H7 (cell line): ENCODE results near the gene ERAP2. TPM values are rescaled to one million over a fixed set of nuclear protein-coding genes. Genes with fewer than 3 reads are reported as not detected.

ENCODE experiments used
- DNase-seq: peaks from one replicate; pipeline ENCODE4 v3.0.0; 2012
- H3K27me3 ChIP-seq: 2 replicates; pipeline ENCODE4 v1.6.0; 2011; ENCODE audit warnings: mild to moderate bottlenecking, low read length; ENCODE audit not compliant: control insufficient read depth, insufficient read depth
- H3K36me3 ChIP-seq: replicated peaks from 2 replicates; pipeline ENCODE4 v1.5.1; 2011; ENCODE audit warnings: low read length; ENCODE audit not compliant: control insufficient read depth, insufficient read depth
- H3K4me3 ChIP-seq: 2 replicates; pipeline ENCODE4 v1.5.1; 2011; ENCODE audit warnings: low read depth, mild to moderate bottlenecking, control low read depth, low read length, moderate library complexity; ENCODE audit not compliant: insufficient read depth
- total RNA-seq: library from RNA; depleted of rRNA; stranded (reverse); fragments of >200 nt; shearing (Covaris generic); gene quantifications from 2 replicates; pipeline ENCODE4 v1.2.3, GENCODE V29; 2014

ERAP2 gene
- total RNA-seq, 1 experiment from 2014 or later: not detected

DNA sequence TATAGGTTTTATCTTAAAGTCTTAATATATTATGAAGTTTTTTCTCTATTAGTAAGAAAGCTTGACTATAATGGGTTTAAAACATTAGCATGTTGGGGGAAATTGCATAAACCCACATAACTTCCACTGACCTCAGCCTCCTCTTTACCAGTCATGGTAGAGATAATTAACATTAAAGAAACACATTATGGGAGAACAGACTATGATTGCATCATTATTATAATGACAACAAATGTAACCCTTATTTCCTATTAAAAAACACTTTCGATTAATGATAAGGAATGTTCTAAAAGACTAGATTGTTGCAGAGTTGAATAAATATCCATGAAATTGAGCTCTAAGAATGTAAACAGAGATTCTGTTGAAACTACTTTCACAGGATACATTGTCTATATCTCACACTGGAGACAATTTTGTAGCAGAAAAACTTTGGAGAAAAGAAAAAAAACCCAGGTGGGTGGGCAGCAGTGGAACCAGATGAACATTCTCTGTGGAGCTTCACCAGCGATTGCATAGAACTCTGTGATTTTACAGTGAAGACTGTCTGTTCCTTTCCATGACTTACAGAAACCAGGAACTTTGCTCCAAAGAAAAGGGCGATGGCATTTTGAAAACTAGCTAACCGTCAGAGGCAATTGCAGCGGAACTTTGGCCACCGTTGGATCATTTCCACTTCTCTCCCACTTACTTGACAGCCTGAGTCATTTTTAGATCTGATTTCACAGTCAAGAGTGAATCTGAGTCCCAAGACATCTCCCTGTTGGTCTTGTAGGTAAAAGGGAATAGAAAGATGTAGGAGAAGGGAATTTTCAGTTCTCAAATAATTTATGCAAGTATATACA, 21.0 kb upstream of the ERAP2 start:
- Histone ChIP-seq H3K36me3 (no peaks in the 10 kb centered on the region), H3K27me3 (no peaks in the 10 kb centered on the region), H3K4me3 (no peak overlapping the region)
- DNase-seq: no peak

GRCh38 chr5:96856371-96856770, 19.9 kb upstream of the ERAP2 start:
- Histone ChIP-seq H3K36me3 (no peaks in the 10 kb centered on the region), H3K27me3 (no peaks in the 10 kb centered on the region), H3K4me3 (no peak overlapping the region)
- no peak for DNase-seq

DNA sequence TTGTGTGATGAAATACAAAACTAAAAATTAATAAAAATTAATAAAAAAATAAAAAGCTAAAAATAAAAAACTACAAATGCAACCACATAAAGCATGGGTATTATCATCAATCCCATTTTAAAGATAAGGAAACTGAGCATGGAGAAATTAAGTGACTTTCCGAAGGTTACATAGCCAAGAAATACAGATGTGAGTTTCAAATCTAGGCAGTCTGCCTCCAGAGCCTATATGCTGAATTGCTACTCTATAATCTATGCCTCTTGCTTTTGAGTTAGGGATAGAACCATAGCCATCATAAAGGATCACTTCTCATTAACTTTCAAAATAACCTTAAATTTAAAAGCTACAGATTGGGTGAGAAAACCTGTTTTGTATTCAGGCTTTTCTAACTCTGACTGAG, 18.8 kb upstream of the ERAP2 start:
- H3K36me3 ChIP-seq: no peaks in the 10 kb centered on the region
- DNase-seq: no peak
- H3K27me3 ChIP-seq: no peaks in the 10 kb centered on the region
- H3K4me3 ChIP-seq: no peak overlapping the region

GRCh38 chr5:96857924-96858323, 18.4 kb upstream of the ERAP2 start:
- Histone ChIP-seq H3K27me3 (no peaks in the 10 kb centered on the region), H3K36me3 (no peaks in the 10 kb centered on the region), H3K4me3 (no peak overlapping the region)
- no peak for DNase-seq

DNA sequence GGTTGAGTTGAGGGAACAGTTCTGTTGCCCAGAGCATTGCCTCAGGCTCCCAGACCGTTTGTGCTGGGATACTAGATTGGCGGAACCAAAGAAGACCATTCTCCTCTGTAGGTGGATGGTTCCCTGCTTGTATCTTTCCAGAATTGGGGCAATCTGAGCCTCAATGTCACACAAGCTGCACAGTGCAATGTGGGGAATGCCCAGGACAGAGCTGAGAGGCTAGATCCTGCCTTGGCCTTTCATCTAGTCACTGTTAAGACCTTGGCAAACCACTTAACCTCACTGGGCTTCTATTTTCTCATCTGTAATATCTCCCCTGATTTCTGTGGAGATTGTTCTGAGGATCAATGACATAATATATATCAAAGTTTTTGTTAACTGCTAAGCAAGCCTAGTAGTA, 16.9 kb upstream of the ERAP2 start:
- no peaks in the 10 kb centered on the region for H3K36me3 ChIP-seq
- DNase-seq: no peak

GRCh38 chr5:96861076-96861475, 15.2 kb upstream of the ERAP2 start:
- no peak overlapping the region for H3K4me3 ChIP-seq
- H3K27me3 ChIP-seq: no peaks in the 10 kb centered on the region
- DNase-seq: no peak
- H3K36me3 ChIP-seq: no peaks in the 10 kb centered on the region

More for the DNA sequence above, 16.9 kb upstream of the ERAP2 start:
- H3K27me3 ChIP-seq: no peaks in the 10 kb centered on the region
- no peak overlapping the region for H3K4me3 ChIP-seq

DNA sequence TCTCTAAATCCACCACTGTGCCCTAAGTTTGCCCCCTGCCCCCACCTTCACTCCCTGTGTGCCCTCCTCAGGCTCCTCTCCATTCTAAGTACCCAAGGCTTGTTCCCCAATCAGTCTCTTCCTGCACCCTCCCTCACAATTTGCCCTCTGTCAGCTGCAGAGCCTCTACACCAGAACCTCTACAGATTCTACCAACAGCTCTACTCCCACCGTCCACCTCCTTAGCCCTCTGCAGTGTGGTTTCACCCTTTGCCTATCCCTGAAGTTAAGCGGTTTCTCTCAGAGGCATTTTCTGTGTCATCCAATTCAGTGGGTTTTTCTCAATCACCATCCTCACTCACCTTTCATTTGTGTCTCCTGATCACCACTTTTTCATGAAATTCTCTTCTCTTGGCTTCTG, 13.2 kb upstream of the ERAP2 start:
- H3K36me3 ChIP-seq: no peaks in the 10 kb centered on the region
- H3K27me3 ChIP-seq: no peaks in the 10 kb centered on the region
- no peak overlapping the region for H3K4me3 ChIP-seq
- DNase-seq: no peak

GRCh38 chr5:96863949-96864584, 12.2 kb upstream of the ERAP2 start:
- DNase-seq: no peak
- Histone ChIP-seq H3K36me3 (no peaks in the 10 kb centered on the region), H3K4me3 (no peak overlapping the region), H3K27me3 (no peaks in the 10 kb centered on the region)

GRCh38 chr5:96864922-96865530, 11.3 kb upstream of the ERAP2 start:
- Histone ChIP-seq H3K36me3 (no peaks in the 10 kb centered on the region), H3K27me3 (no peaks in the 10 kb centered on the region), H3K4me3 (no peak overlapping the region)
- no peak for DNase-seq

GRCh38 chr5:96868603-96869371, 7.5 kb upstream of the ERAP2 start:
- Histone ChIP-seq H3K36me3 (no peaks in the 10 kb centered on the region), H3K27me3 (no peaks in the 10 kb centered on the region), H3K4me3 (no peak overlapping the region)
- peak; percentile 24 for DNase-seq

DNA sequence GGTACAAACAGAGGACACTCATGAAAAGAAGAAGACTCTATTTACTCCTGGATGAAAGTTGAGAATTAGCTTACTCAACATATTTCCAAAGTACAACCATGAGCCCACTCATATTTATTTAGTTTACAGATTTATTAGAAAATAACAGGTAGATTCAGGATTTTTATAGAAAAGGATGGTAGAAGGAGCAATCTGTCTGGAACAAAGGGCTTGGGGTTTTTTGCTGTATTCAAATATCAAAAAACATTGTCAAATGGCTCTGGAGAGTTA, 7.0 kb upstream of the ERAP2 start:
- Histone ChIP-seq H3K36me3 (no peaks in the 10 kb centered on the region), H3K27me3 (no peaks in the 10 kb centered on the region), H3K4me3 (no peak overlapping the region)
- no peak for DNase-seq

DNA sequence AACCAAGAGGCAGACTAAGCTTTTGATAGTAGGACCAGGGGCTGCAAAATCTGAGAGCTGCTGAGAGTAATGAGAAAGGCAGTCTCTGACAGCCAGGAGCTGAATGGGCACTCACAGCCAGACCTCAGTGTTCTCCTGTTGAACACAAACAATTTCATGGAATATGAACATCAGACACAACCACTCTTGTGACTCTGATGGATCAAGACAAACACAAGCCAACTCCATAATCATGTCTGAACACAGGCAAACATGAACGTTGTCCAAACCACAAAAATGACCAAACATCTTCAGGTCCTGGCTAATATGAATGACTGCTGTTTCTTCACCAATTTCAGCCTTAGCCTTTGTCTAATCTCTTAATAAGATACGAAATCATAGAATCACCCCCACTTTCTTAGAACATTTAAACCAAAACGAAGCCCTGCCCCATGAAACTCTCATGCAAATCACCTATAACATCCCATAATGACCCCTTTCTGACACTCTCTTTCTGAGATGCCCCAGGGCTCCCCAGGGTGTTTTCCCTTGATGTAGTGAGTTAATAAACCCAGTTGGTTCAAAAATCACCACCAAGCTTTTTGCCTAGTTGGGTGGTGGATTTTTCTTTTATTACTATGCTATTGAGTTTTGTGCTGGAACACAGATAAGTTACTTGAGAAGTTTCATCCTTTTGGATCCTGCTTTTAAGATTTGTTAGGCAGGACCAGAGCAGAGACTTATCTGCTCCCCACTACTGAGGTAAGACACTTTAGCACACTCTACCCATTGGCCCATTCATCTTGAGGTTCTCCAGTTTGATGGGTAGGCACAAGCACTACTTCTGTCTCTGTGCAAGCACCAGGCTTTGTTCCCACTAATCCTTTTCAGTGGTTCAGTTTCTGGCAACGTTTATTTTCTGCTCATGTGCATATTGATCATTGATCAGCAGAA, 5.9 kb upstream of the ERAP2 start:
- Histone ChIP-seq H3K27me3 (no peaks in the 10 kb centered on the region), H3K36me3 (no peaks in the 10 kb centered on the region), H3K4me3 (no peak overlapping the region)
- DNase-seq: no peak

DNA sequence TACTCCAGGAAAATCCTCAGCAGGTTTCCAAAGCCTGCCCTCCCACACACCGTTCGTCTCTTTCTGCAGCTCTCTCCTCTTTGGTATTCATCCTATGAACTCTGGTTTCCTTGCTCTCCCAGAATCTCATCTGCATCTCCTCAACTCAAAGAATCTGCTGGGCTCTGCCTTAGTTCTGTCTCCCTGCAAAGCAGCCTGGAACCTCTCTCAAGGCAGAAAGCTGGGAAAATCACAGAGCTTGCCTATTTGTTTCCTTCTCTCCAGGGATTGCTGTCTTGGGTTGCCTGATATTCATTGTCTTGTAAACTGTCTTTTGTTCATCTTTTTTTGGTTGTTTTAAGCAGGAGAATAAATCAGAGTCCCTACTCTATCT, 5.3 kb upstream of the ERAP2 start:
- DNase-seq: peak; percentile 2
- Histone ChIP-seq H3K27me3 (no peaks in the 10 kb centered on the region), H3K36me3 (no peaks in the 10 kb centered on the region), H3K4me3 (no peak overlapping the region)

GRCh38 chr5:96871686-96872085, 4.6 kb upstream of the ERAP2 start:
- H3K36me3 ChIP-seq: no peaks in the 10 kb centered on the region
- no peak for DNase-seq
- H3K4me3 ChIP-seq: no peak overlapping the region
- H3K27me3 ChIP-seq: no peaks in the 10 kb centered on the region
